GM18909 (cell line): ENCODE measurements around the gene ATP4B.

Source experiments
- ATAC-seq: cut with Tn5 transposase; IDR thresholded peaks from one replicate; pipeline ENCODE4 v1.9.1; 2021; ENCODE audit warnings: mild to moderate bottlenecking; ENCODE audit not compliant: unreplicated experiment, poor library complexity

ATP4B gene

GRCh38 chr13:113657851-113658741 lies at the start of gene ATP4B:
Gene ATP4B, minus strand, starts transcription at chr13:113658198. Its CDS starts 54 bp downstream, at chr13:113658144.
- ATAC-seq: no peak

GRCh38 chr13:113672002-113672651 lies 14.1 kb upstream of the ATP4B start:
- ATAC-seq: no peak

DNA sequence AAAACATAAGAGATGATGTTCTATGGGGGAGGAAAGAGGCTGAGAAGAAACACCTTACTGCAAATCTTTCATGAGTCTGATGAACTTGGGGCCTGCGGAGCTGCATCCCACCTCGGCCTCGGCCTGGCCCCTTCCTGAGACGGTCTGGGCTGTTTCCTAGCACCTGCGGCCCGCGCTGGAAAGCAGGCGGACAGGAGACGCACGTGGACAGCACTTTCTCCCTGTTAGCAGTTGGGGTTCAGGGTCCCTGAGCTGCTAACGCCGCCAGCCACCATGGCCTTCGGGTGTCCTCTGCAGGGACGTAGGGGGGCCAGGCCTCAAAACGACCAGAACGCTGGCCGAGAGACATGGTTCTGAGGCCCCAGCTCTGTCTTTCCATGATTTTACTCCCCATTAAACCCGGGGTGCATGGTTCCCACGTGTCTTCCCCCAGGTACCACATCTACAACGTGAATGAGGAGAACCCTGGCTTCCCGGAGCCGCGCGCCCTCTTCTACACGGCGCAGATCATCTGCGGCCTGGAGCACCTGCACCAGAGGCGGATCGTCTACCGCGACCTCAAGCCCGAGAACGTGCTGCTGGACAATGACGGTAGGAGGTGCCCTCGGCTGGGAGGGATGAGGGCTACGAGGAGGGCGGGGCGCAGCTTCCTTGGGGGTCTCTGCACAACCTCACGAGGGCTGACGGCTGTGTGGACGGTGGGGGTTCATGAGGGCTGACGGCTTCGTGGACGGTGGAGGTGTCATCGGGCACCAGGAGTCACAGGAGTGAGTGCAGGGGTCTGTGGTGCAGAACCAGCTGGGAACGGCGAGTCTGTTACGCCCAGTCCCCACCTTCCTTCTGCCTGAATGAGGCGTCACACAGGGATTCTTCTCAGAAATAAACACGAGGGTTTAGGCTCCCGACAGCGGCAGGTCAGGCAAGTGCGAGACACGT lies 13.3 kb upstream of the ATP4B start:
- no peak for ATAC-seq

GRCh38 chr13:113670541-113670940 lies 12.5 kb upstream of the ATP4B start:
- ATAC-seq: no peak

- no peak for ATAC-seq
Measured at GRCh38 chr13:113669755-113670341, 11.8 kb upstream of the ATP4B start.

DNA sequence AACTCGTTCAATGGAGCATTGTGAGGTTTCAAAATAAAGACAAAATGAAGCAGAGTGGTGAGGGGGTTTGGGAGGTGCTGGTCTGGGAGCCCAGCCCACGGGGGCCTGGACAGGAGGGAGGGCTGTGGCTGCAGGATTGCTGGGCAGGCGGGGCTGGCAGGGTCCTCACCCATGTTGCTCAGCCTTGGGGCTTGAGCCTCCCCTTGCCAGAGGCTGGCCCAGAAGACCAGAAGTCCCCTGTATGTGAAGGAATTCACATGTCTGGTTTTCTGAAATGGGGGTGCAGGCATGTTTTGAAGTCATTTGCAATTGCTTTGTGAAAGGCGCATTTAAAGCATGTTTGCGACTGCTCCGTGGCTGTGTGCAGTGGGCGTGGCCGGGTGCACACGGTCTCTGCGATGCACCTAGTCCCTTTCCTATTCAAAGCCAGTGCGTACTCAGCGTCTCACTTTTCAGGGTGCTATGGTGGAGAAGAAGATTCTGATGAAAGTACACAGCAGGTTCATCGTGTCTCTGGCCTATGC lies 11.3 kb upstream of the ATP4B start:
- no peak for ATAC-seq

GRCh38 chr13:113668491-113668971 lies 10.5 kb upstream of the ATP4B start:
- ATAC-seq: no peak

- ATAC-seq: no peak
Measured at GRCh38 chr13:113667771-113668490, 9.9 kb upstream of the ATP4B start.

GRCh38 chr13:113666951-113667701 lies 9.1 kb upstream of the ATP4B start, which contains the start of gene GRK1:
Gene GRK1, plus strand, starts transcription at chr13:113667219. Its CDS starts 168 bp downstream, at chr13:113667387.
- no peak for ATAC-seq

DNA sequence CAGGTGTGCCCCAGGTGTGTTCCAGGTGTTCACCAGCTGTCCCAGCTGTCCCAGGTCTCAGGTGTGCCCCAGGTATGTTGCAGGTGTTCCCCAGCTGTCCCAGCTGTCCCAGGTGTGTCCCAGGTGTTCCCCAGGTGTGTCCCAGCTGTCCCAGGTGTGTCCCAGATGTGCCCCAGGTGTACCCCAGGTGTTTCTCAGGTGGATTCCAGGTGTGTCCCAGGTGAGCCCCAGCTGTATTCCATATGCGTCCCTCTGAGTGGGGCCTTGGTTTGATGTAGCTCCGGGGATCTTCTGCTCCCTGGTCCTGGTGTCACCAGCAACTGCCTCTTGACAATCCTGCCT lies 8.3 kb upstream of the ATP4B start:
- no peak for ATAC-seq

GRCh38 chr13:113665597-113666328 lies 7.8 kb upstream of the ATP4B start:
- ATAC-seq: no peak

DNA sequence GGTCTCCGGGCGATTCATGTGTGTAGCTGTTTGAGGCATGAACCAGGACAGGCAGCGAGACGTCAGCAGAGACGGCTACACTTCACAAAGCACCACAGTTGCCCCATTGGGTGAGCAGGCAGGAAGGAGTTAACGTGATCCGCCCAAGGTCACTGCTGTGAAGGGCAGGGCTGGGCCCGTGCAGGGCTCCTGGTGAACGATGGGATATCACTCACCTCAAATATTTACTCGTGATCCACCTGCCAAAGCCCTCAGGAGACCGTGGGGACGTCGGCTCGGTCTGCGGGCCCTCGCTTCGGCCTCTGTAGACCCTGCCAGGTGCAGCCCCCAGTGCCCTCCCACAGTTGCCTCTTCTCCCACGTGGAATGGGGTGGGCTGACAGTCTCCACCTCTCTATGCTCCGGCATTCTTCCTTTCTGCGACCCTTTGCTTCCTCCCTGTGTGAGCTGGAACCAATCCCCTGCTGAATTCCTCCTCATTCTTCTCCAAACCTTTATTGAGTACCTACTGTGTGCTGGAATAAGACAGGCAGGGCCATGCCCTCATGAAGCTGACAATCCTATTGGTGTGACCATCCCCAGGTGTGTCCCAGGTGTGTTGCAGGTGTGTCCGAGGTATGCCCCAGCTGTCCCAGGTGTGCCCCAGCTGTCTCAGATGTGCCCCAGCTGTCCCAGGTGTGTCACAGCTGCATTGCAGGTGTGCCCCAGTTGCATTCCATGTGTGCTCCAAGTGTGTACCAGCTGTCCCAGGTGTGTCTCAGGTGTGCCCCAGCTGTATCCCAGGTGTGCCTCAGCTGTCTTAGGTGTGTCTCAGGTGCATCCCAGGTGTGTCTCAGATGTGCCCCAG lies 7.0 kb upstream of the ATP4B start:
- ATAC-seq: no peak

GRCh38 chr13:113663934-113664333 lies 5.9 kb upstream of the ATP4B start:
- ATAC-seq: no peak

DNA sequence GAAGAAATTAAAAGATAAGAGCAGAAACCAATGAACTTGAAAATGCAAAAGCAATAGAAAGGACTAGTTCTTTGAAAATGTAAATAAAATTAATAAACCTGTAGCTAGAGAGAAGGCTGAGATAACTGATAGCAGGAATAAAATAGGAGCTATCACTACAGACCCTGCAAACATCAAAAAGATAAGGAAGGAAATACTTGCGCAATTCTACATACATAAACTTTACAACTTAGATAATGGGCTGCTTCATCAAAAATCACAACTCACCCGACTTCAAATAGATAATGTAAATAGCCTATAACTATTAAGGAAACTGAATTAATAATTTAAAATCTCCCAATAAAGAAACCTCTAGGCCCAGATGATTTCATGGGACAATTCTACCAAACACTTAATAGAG lies 3.5 kb upstream of the ATP4B start:
- no peak for ATAC-seq

- ATAC-seq: no peak
Measured at GRCh38 chr13:113660066-113660465, 2.1 kb upstream of the ATP4B start.

- ATAC-seq: no peak
Measured at GRCh38 chr13:113659337-113659736, 1.3 kb upstream of the ATP4B start.

- no peak for ATAC-seq
Measured at GRCh38 chr13:113658836-113659235, 838 bp upstream of the ATP4B start.
